ENCODE measurements around the gene DDX10. TPM values are rescaled to one million over a fixed set of nuclear protein-coding genes. Genes with fewer than 3 reads are reported as not detected.

The DDX10 gene
- total and polyA plus RNA-seq, 3 experiments from 2014 or later: 17.5 to 51.6 (median 49.8) TPM

DNA sequence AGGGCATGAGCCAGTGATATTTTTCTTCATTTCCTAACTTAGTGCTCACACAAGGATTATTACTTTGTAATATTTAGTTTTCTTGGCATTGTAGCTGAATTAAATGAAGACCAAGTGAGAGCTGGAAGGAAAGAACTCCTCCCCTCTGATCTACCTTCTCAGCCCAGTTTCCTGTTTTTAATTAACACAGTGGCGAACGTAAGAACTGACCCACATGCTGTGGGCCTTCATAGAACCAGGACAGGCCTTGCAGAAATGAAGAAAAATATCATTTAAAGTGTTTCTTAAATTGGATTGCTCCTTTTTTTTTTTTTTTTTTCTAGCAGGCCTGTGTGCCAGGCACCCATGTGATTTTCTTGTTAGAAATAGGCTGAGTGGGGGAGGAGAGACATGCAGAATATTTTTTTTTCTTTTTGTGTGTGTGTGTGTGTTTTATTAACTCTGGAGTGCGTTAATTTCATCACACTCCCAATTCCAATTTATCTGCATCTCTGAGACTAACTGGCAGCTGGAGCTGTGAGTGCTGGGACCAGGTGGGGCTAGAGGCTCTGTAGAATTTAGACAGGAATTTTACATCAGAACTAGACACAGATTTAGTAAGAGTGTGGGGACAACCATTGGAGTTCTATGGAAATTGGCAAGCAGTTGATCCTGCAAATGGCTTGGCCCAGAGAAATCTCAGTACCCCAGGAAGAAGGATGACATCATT, 320.5 kb downstream of the DDX10 start:
- no peaks in the 10 kb centered on the region for H3K36me3 Mint-ChIP-seq
- no peak overlapping the region for H3K4me3 Mint-ChIP-seq
- DNase-seq: no peak
- peaks cover 0 to 5% (median 0%) of the 10 kb centered on the region in 5 donors for H3K9me3 Mint-ChIP-seq
- POLR2A ChIA-PET: no interaction called here
- H3K4me1 Mint-ChIP-seq: no peaks in the 10 kb centered on the region
- H3K27me3 Mint-ChIP-seq: peaks cover 2 to 5% of the 10 kb centered on the region in 2 donors
- Histone ChIP-seq H3K9me3 (ENCODE audit: low read length) (no peaks in the 10 kb centered on the region), H3K36me3 (ENCODE audit: insufficient read depth, low read length) (no peaks in the 10 kb centered on the region), H3K4me3 (ENCODE audit: low read length) (no peak overlapping the region), H3K4me1 (ENCODE audit: insufficient read depth, low read length) (no peaks in the 10 kb centered on the region), H3K27ac (ENCODE audit: low read depth, low read length) (no peak overlapping the region), H3K27me3 (ENCODE audit: insufficient read depth, low read length, poor library complexity, severe bottlenecking) (no peaks in the 10 kb centered on the region)
- no peak overlapping the region for H3K27ac Mint-ChIP-seq
- CTCF ChIA-PET: no interaction called here

DNA sequence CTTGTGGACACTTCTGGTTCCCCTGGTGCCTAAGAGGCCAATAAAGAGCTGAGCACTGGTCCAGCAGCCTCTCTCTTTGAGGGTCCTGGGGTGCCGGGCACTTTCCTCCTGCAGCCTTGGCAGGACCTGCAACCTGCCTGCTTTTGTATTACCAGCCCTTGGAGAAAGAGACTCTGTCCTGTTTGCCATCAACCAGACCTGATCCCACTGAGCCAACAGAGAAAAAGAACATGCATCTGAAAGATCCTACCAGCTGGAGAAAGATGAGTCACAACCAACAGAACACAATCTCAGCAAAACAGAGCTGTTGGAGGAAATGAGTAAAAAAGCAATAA, 321.0 kb downstream of the DDX10 start:
- H3K4me3 Mint-ChIP-seq: no peak overlapping the region
- no peaks in the 10 kb centered on the region for H3K36me3 ChIP-seq (ENCODE audit: insufficient read depth, low read length)
- H3K27ac Mint-ChIP-seq: no peak overlapping the region
- H3K9me3 ChIP-seq (ENCODE audit: low read length): no peaks in the 10 kb centered on the region
- H3K27me3 Mint-ChIP-seq: peaks cover 1 to 5% of the 10 kb centered on the region in 2 donors
- H3K27ac ChIP-seq (ENCODE audit: low read depth, low read length): no peak overlapping the region
- H3K4me1 ChIP-seq (ENCODE audit: insufficient read depth, low read length): no peaks in the 10 kb centered on the region
- no peaks in the 10 kb centered on the region for H3K36me3 Mint-ChIP-seq
- CTCF ChIA-PET: no interaction called here
- no peak for DNase-seq
- peaks cover 0 to 5% (median 0%) of the 10 kb centered on the region in 5 donors for H3K9me3 Mint-ChIP-seq
- no peak overlapping the region for H3K4me3 ChIP-seq (ENCODE audit: low read length)
- no peaks in the 10 kb centered on the region for H3K4me1 Mint-ChIP-seq
- no peaks in the 10 kb centered on the region for H3K27me3 ChIP-seq (ENCODE audit: insufficient read depth, low read length, poor library complexity, severe bottlenecking)
- POLR2A ChIA-PET: no interaction called here

Other genes with a start within 250 kb of the DDX10 start
- 1 to 10 TPM in 1 of 2 experiments, under 1 TPM in 1; 0.64 to 1.1 TPM for gene C11orf65, start 197.5 kb upstream of the DDX10 start, total RNA-seq
- gene C11orf65, start 197.5 kb upstream of the DDX10 start, polyA plus RNA-seq: 0.78 TPM
- gene POGLUT3, start 166.7 kb upstream of the DDX10 start, total RNA-seq: 10 to 100 TPM; 16.7 to 17.8 TPM
- 12.9 TPM for gene POGLUT3, start 166.7 kb upstream of the DDX10 start, polyA plus RNA-seq
- gene EXPH5, start 71.3 kb upstream of the DDX10 start, total RNA-seq: under 1 TPM; 0.85 to 0.89 TPM
- 0.60 TPM for gene EXPH5, start 71.3 kb upstream of the DDX10 start, polyA plus RNA-seq